ENCODE measurements around the gene EP400.

EP400 gene

DNA sequence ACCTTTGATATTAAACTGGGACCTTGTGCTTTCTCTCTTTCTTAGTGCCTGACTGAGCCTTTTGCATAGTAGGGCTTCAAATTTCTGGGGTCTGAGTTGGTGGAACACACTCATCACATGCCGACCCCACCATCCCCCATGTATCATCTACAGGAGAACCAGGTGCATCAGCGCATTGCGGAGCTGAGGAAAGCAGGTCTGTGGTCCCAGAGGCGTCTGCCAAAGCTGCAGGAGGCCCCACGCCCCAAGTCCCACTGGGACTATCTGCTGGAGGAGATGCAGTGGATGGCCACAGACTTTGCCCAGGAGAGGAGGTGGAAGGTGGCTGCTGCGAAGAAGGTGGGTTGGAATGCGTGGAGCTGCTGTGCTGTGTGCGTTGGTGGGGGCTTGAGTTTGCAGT is 37.8 kb downstream of the EP400 start:
- DNase-seq, result no peak

- no peak for DNase-seq
These were observed 38.5 kb downstream of the EP400 start for GRCh38 chr12:131988054-131988796.

DNA sequence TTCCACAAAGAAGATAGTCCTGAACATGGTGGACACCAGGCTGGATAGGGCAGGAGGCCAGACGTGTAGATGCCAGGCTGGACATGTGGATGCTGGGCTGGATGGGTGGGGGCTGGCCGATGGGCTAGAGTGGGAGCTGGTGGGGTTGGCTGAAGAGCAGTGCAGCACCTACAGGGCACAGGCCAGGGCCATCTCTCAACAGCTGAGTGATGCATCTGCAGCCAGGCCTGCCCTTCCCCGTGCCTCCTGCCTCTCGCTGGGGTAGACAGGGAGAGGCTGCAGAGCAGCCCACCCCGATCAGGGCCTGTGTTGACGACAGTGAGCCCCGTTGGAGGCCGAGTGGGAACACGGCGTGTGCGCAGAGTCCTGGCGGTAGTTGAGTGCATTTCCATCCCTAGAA is 39.3 kb downstream of the EP400 start:
- no peak for DNase-seq

- no peak for DNase-seq
These were observed 40.6 kb downstream of the EP400 start for GRCh38 chr12:131990066-131990979.

DNA sequence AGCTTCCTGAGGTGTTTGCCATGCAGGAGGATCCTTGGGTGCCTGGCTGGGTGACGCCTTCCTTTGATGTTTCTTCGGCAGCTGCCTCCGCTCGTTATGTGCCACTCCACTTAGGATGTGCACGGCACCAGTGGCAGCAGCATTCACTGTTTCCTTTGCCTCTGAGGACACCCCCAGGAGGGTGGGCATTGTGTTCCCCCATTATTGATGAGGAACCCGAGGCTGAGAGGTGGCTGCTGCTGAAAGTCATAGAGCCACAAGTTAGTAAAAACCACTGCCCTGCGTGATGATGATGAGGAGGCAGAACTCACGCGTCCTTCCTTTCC is 41.2 kb downstream of the EP400 start:
- no peak for DNase-seq

GRCh38 chr12:131991816-131992430 is 42.2 kb downstream of the EP400 start:
- no peak for DNase-seq

GRCh38 chr12:131994589-131994988 is 44.8 kb downstream of the EP400 start:
- no peak for DNase-seq

- no peak for DNase-seq
These were observed 50.6 kb downstream of the EP400 start for GRCh38 chr12:132000286-132000872.

DNA sequence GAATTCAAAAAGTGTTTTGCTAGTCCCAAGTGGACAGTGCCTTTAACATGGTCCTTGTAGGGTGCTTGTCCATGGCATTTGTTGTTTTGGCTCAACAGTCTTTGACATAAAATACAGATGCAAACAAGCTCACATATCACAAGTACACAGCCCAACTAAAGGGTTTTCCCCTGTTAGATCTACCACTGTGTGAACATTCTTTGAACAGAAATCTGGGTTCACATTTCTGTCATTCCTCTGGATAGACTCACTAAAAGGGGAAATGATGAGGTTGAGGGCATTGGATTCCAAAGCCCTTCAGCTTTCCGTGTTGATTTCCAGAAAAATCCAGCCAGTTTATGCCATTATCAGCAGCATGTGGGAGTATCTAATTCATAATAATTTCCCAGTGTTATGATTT is 54.1 kb downstream of the EP400 start:
- DNase-seq, result no peak

DNA sequence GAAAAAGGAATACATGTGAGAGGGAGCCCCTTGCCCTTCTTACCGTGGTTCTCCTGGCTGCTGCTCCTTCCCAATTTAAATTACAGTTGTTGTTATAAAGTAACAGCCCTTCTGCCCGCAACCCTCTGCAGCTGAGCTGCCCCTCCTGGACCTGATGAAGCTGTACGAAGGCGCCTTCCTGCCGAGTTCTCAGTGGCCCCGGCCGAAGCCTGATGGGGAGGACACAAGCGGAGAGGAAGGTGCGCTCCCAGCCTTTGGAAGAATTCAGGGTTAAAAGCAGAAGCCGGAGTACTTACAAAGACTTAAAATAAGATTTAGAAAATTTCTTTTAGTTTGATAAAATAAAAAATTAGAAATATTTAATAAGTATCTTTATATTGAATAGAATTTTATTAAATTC is 55.2 kb downstream of the EP400 start:
- no peak for DNase-seq

DNA sequence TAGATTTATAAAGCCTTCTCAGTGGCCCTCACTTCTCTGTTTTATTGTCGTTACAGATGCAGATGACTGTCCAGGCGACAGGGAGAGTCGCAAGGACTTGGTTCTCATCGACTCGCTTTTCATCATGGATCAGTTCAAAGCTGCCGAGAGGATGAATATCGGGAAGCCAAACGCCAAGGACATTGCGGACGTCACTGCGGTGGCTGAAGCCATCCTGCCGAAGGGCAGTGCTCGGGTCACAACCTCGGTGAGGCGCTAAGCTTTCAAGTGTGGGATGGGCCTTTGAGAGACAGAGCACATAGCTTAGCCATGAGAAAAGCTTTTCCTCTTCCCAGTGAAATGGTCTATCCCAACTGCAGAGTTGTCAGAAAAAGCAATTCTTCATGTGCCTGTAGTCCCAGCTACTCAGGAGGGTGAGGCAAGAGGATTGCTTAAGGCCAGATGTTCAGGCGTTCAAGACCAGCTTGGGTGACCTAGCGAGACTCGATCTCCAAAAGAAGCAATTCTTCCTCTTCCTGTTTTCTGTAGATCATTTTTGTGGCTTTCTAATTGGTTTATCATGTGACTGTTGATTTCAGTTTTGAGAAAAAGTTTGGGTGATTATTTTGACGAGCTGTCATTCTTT is 56.4 kb downstream of the EP400 start:
- DNase-seq, result no peak

DNA sequence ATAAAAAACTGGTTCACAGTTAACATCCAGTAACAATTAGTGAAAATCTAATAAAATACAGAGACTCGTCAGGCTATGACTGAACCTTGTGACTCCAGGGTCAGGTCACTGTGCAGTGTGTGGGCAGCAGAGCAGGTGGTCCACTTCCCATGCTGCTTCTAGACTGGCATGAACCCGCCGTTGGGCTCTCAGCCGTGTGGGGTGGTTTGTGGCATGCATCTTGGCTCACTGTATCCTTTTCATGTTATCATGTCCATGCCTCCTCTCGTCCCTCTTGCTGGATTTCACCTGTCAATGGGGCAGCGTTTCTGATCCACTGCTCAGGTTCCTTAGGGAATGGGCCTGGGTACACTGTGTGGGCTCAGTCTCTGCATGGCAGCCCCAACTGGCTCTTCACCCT is 57.3 kb downstream of the EP400 start:
- DNase-seq, result no peak

GRCh38 chr12:132009336-132009859 is 59.7 kb downstream of the EP400 start:
- no peak for DNase-seq

DNA sequence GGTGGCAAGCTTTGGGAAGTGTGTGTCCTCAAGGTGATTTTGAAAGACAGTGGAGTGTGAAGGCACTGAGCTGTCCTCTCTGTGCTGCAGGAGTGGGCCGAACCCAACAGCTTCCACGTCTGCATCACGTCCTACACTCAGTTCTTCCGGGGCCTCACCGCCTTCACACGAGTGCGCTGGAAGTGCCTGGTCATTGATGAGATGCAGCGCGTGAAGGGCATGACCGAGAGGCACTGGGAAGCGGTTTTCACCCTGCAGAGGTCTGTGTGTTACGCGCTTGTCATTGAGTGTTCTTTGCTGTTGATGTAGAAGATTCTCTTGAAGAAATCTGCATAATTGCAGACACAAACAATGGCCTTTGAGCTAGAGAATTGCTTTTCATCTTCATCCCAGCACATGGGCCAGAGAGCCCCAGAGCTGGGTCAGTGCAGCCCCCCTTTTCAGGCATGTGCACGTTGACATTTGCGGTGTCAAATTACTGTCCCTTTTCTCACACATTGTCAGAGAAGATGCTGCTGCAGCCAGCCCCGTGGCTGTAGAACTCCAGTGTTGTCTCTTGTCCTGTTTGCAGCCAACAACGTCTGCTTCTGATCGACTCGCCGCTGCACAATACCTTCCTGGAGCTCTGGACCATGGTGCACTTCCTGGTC is 63.3 kb downstream of the EP400 start:
- no peak for DNase-seq

GRCh38 chr12:132014092-132014914 is 64.6 kb downstream of the EP400 start:
- no peak for DNase-seq

GRCh38 chr12:132014915-132015280 is 65.2 kb downstream of the EP400 start:
- no peak for DNase-seq

GRCh38 chr12:132015686-132016430 is 66.1 kb downstream of the EP400 start:
- DNase-seq, result no peak

- no peak for DNase-seq
These were observed 68.6 kb downstream of the EP400 start for GRCh38 chr12:132018193-132018916.

DNA sequence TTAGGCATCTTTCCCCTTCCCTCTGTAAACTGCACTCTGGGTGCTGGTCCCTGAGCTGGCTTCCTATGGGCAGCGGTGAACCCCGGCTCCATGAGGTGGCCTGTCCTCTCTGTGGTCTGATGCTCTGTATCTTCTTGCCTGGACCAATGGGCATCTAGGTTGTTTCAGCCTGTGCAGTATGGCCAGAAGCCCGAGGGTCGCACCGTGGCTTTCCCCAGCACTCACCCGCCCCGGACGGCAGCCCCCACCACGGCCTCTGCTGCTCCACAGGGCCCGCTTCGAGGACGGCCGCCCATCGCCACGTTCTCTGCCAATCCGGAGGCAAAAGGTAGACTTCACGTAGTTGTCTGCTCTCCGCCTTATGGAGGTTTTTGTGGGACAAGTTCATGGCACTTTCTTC is 70.1 kb downstream of the EP400 start:
- no peak for DNase-seq

DNA sequence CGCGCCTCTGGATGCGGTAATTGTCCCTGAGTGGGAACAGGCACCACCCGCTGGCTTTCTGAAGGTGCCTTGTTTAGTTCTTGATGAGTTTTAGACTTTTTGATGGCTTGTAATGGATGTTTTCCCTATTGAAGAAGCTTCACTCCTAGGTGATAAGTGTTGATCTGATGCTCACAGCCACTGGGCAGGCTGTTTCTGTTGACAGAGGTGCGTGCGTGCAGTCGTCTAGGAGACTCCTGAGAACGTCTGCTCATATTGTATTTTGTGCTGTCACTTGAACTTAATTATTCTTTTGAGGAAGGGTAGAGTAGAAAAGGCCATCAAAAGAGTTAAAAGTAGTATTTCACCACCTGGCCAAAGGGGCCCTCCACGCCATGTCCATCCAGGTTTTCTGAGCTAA is 70.5 kb downstream of the EP400 start:
- no peak for DNase-seq

All from right hindlimb (tissue), 1 donor.